NT2/D1 (cell line): ENCODE results near the gene SLC27A6.
"Not testable (repeated sequence)": the region's sequence is repeated elsewhere in the genome, so short reads cannot be mapped to it uniquely, and the experiment has no call there.

ENCODE experiments used
- SUZ12 ChIP-seq: IDR thresholded peaks from 2 replicates; pipeline ENCODE4 v1.6.1; 2011; ENCODE audit not compliant: insufficient read length, insufficient read depth; ENCODE audit errors: extremely low read depth
- YY1 ChIP-seq: IDR thresholded peaks from 2 replicates; pipeline ENCODE4 v1.6.1; 2011; ENCODE audit not compliant: insufficient read length, insufficient read depth
- ZNF274 ChIP-seq: IDR thresholded peaks from 2 replicates; pipeline ENCODE4 v1.6.1; 2011; ENCODE audit warnings: mild to moderate bottlenecking, low read depth, low read length

GRCh38 chr5:128932232-128932631 lies 33.1 kb upstream of the SLC27A6 start:
- TF ChIP-seq SUZ12, YY1, ZNF274: not testable (repeated sequence)
